IMR-90 (cell line): ENCODE measurements around the gene KRTAP21-2. TPM values are rescaled to one million over a fixed set of nuclear protein-coding genes. Genes with fewer than 3 reads are reported as not detected.

Experiments
- ATAC-seq: fragments of 200-7000 bp; cut with Tn5 transposase; 2 replicates; pipeline ENCODE4 v1.9.1; 2020; ENCODE audit warnings: low read depth, mild to moderate bottlenecking, moderate library complexity
- BruUV-seq: library from RNA; stranded (reverse); fragments of 400-500 nt; replicated peaks from 2 replicates; lab custom pipeline; 2021; lab: Mats Ljungman, UMichigan
- CTCF ChIA-PET: fragments of 300-600 bp; formaldehyde crosslinking; extraction: SDS; loops from one replicate; lab custom pipeline; 2021; ENCODE audit warnings: antibody characterized with exemption; lab: Yijun Ruan, JAX
- POLR2A ChIA-PET: fragments of 300-600 bp; sonication (Branson Sonifier 250); formaldehyde crosslinking; loops from one replicate; lab custom pipeline; 2022; ENCODE audit warnings: antibody characterized with exemption; ENCODE audit not compliant: unreplicated experiment; lab: Charles Lee
- DNase-seq: peaks from one replicate; pipeline ENCODE4 v3.0.0; 2013
- H2AFZ ChIP-seq: replicated peaks from 2 replicates; pipeline ENCODE3; 2013; ENCODE audit warnings: low read length, mild to moderate bottlenecking; ENCODE audit not compliant: poor library complexity
- H2AK5ac ChIP-seq: 2 replicates; pipeline ENCODE4 v1.6.1; 2013; ENCODE audit warnings: low read depth, low read length, inconsistent platforms
- H2AK9ac ChIP-seq: replicated peaks from 2 replicates; pipeline ENCODE3; 2013; ENCODE audit warnings: mild to moderate bottlenecking, low read depth, low read length, moderate library complexity; ENCODE audit not compliant: poor library complexity
- H2BK120ac ChIP-seq: 2 replicates; pipeline ENCODE4 v1.6.1; 2013; ENCODE audit warnings: low read depth, low read length, inconsistent platforms
- H2BK15ac ChIP-seq: 3 replicates; pipeline ENCODE4 v1.6.1; 2013; ENCODE audit warnings: low read depth, low read length, inconsistent platforms
- H2BK20ac ChIP-seq: 2 replicates; pipeline ENCODE4 v1.6.1; 2013; ENCODE audit warnings: low read depth, mild to moderate bottlenecking, inconsistent platforms, low read length, moderate library complexity
- H2BK5ac ChIP-seq: 2 replicates; pipeline ENCODE4 v1.6.1; 2013; ENCODE audit warnings: mild to moderate bottlenecking, low read depth, low read length, inconsistent platforms; ENCODE audit not compliant: poor library complexity, severe bottlenecking
- H3K14ac ChIP-seq: replicated peaks from 2 replicates; pipeline ENCODE4 v1.6.1; 2013; ENCODE audit warnings: low read depth, low read length, inconsistent platforms
- H3K18ac ChIP-seq: 2 replicates; pipeline ENCODE4 v1.6.1; 2013; ENCODE audit warnings: low read depth, low read length, control low read depth
- H3K23ac ChIP-seq: 2 replicates; pipeline ENCODE4 v1.6.1; 2013; ENCODE audit warnings: low read depth, low read length, inconsistent platforms
- H3K27ac ChIP-seq: 2 replicates; pipeline ENCODE4 v1.5.1; 2013; ENCODE audit warnings: mild to moderate bottlenecking, control low read depth, low read length; ENCODE audit not compliant: insufficient read depth
- H3K27me3 ChIP-seq: 2 replicates; pipeline ENCODE4 v1.6.1; 2013; ENCODE audit warnings: low read length; ENCODE audit not compliant: control insufficient read depth, insufficient read depth
- H3K36me3 ChIP-seq: 2 replicates; pipeline ENCODE4 v1.6.1; 2013; ENCODE audit warnings: low read length, mixed read lengths; ENCODE audit not compliant: control insufficient read depth, insufficient read depth
- H3K4ac ChIP-seq: 2 replicates; pipeline ENCODE4 v1.6.1; 2013; ENCODE audit warnings: low read depth, low read length, inconsistent platforms
- H3K4me1 ChIP-seq: 2 replicates; pipeline ENCODE4 v1.6.1; 2013; ENCODE audit warnings: low read length, mixed read lengths; ENCODE audit not compliant: control insufficient read depth, insufficient read depth
- H3K4me2 ChIP-seq: 2 replicates; pipeline ENCODE4 v1.6.1; 2013; ENCODE audit warnings: low read depth, mild to moderate bottlenecking, control low read depth, low read length, moderate library complexity
- H3K4me3 ChIP-seq: 2 replicates; pipeline ENCODE4 v1.5.1; 2013; ENCODE audit warnings: low read depth, mild to moderate bottlenecking, control low read depth, low read length, moderate library complexity; ENCODE audit not compliant: insufficient read depth
- H3K56ac ChIP-seq: 2 replicates; pipeline ENCODE4 v1.6.1; 2013; ENCODE audit warnings: low read length, inconsistent platforms; ENCODE audit not compliant: insufficient read depth; ENCODE audit errors: extremely low read depth
- H3K79me1 ChIP-seq, 2 experiments: 2 replicates each; pipeline ENCODE4 v1.6.1; 2013; ENCODE audit warnings: low read length in 2 of 2, inconsistent platforms in 1 of 2, low read depth in 1 of 2
- H3K9ac ChIP-seq: 2 replicates; pipeline ENCODE4 v1.6.1; 2013; ENCODE audit warnings: low read depth, low read length, control low read depth
- H3K9me1 ChIP-seq: 2 replicates; pipeline ENCODE4 v1.6.1; 2013; ENCODE audit warnings: low read length, inconsistent platforms; ENCODE audit not compliant: insufficient read depth
- H3K9me3 ChIP-seq: 2 replicates; pipeline ENCODE4 v1.6.1; 2013; ENCODE audit warnings: low read length; ENCODE audit not compliant: control insufficient read depth, insufficient read depth
- H4K20me1 ChIP-seq: 2 replicates; pipeline ENCODE4 v1.6.1; 2013; ENCODE audit warnings: low read length, inconsistent platforms; ENCODE audit not compliant: insufficient read depth
- H4K5ac ChIP-seq: 2 replicates; pipeline ENCODE4 v1.6.1; 2013; ENCODE audit warnings: mild to moderate bottlenecking, low read depth, low read length, control low read depth
- H4K8ac ChIP-seq, 2 experiments: 2 replicates each; pipeline ENCODE4 v1.6.1; 2013; ENCODE audit warnings: low read depth in 2 of 2, low read length in 2 of 2, control low read depth in 1 of 2, inconsistent platforms in 1 of 2
- H4K91ac ChIP-seq: 2 replicates; pipeline ENCODE4 v1.6.1; 2013; ENCODE audit warnings: low read depth, low read length, inconsistent platforms; ENCODE audit not compliant: insufficient read depth
- BHLHE40 ChIP-seq: fragments of 150-350 bp; IDR thresholded peaks from 2 replicates; pipeline ENCODE4 v1.6.1; 2016; ENCODE audit warnings: mild to moderate bottlenecking, low read depth, low read length
- CEBPB ChIP-seq: IDR thresholded peaks from 2 replicates; pipeline ENCODE4 v1.6.1; 2012; ENCODE audit warnings: low read depth, low read length, improper control_type of control experiment
- CHD1 ChIP-seq: IDR thresholded peaks from 2 replicates; pipeline ENCODE4 v1.6.1; 2012; ENCODE audit warnings: low read depth, low read length, improper control_type of control experiment
- FOS ChIP-seq: fragments of 150-350 bp; IDR thresholded peaks from 2 replicates; pipeline ENCODE4 v1.6.1; 2016; ENCODE audit warnings: low read depth, low read length
- MAFK ChIP-seq: IDR thresholded peaks from 2 replicates; pipeline ENCODE4 v1.6.1; 2012; ENCODE audit warnings: low read depth, low read length, improper control_type of control experiment
- MAZ ChIP-seq: IDR thresholded peaks from 2 replicates; pipeline ENCODE4 v1.6.1; 2012; ENCODE audit warnings: low read depth, mild to moderate bottlenecking, low read length, improper control_type of control experiment, moderate library complexity, borderline replicate concordance
- MXI1 ChIP-seq: IDR thresholded peaks from 2 replicates; pipeline ENCODE4 v1.6.1; 2012; ENCODE audit warnings: low read depth, mild to moderate bottlenecking, low read length, moderate library complexity, borderline replicate concordance
- POLR2A ChIP-seq: IDR thresholded peaks from 2 replicates; pipeline ENCODE4 v1.6.1; 2012; ENCODE audit warnings: mild to moderate bottlenecking, low read depth, low read length
- RCOR1 ChIP-seq: IDR thresholded peaks from 2 replicates; pipeline ENCODE4 v1.6.1; 2012; ENCODE audit warnings: mild to moderate bottlenecking, low read length, improper control_type of control experiment; ENCODE audit not compliant: insufficient replicate concordance
- SMC3 ChIP-seq: fragments of 150-350 bp; IDR thresholded peaks from 2 replicates; pipeline ENCODE4 v1.6.1; 2016; ENCODE audit warnings: low read depth, mild to moderate bottlenecking, antibody characterized with exemption, low read length, moderate library complexity
- WGBS, 2 experiments: methylation state at CpG; one replicate each; pipeline versions ENCODE4 v1.1.5 to v1.1.7; 2013; ENCODE audit warnings: missing lambda C conversion rate in 2 of 2; ENCODE audit not compliant: insufficient read length in 1 of 2; ENCODE audit errors: extremely low coverage in 2 of 2; 5-methylcytosine and 5-hydroxymethylcytosine counted together
- dilution Hi-C: fragments of 300-500 bp; cut with HindIII; formaldehyde crosslinking; loops from one replicate; pipeline ENCODE4 v1.14.3; 2018; ENCODE audit warnings: low sequenced_read_pairs; ENCODE audit not compliant: unreplicated experiment
- in situ Hi-C: fragments of 300-500 bp; cut with MboI; formaldehyde crosslinking; loops from 3 replicates; pipeline ENCODE4 v1.14.3; 2019; ENCODE audit warnings: low sequenced_read_pairs, inconsistent platforms, mixed read lengths
- intact Hi-C: fragments of 100-400 bp; cut with micrococcal nuclease; formaldehyde crosslinking; loops from 2 replicates; pipeline ENCODE4 v1.10.0; 2022
- polyA plus RNA-seq, 3 experiments: library from polyadenylated mRNA; depleted of rRNA; stranded (reverse); fragments of >200 nt; gene quantifications; 2 replicates each; pipeline ENCODE4 v1.2.3, GENCODE V29; 2012; ENCODE audit warnings: low replicate concordance in 1 of 3
- total RNA-seq: library from RNA; depleted of rRNA; stranded (reverse); fragments of >200 nt; gene quantifications from 2 replicates; pipeline ENCODE4 v1.2.3, GENCODE V29; 2012
- TF ChIP-seq, protein P1 (sequence below): fragments of 150-350 bp; IDR thresholded peaks from 2 replicates; pipeline ENCODE4 v1.6.1; 2016; ENCODE audit warnings: low read depth, mild to moderate bottlenecking, low read length, moderate library complexity, borderline replicate concordance

Gene KRTAP21-2
- total and polyA plus RNA-seq, 2 of the 4 experiments (the other 2 are of a cell fraction): not detected

GRCh38 chr21:30758306-30758705, 11.2 kb upstream of the KRTAP21-2 start:
- Histone ChIP-seq H3K79me1 (no peaks in the 10 kb centered on the region), H3K4ac (no peak overlapping the region), H4K8ac (no peak overlapping the region), H3K4me2 (no peak overlapping the region), H3K27ac (no peak overlapping the region), H2BK15ac (no peak overlapping the region), H3K9me1 (no peaks in the 10 kb centered on the region), H3K36me3 (no peaks in the 10 kb centered on the region), H4K20me1 (no peaks in the 10 kb centered on the region), H2BK5ac (no peak overlapping the region), H3K9me3 (peaks cover 8% of the 10 kb centered on the region), H3K56ac (no peak overlapping the region), H3K4me1 (no peaks in the 10 kb centered on the region), H3K18ac (no peak overlapping the region), H3K14ac (no peak overlapping the region), H2BK120ac (no peak overlapping the region), H2BK20ac (no peak overlapping the region), H3K23ac (no peak overlapping the region), H2AK9ac (no peak overlapping the region), H4K5ac (no peak overlapping the region), H2AK5ac (no peak overlapping the region), H3K9ac (no peak overlapping the region), H3K27me3 (no peaks in the 10 kb centered on the region), H4K91ac (no peak overlapping the region), H2AFZ (no peak overlapping the region), H3K4me3 (no peak overlapping the region)
- intact Hi-C loops: no loop called here
- no CpG with 5 or more reads among the region's 2 CpGs for WGBS, 2 experiments
- TF ChIP-seq, protein P1, sequence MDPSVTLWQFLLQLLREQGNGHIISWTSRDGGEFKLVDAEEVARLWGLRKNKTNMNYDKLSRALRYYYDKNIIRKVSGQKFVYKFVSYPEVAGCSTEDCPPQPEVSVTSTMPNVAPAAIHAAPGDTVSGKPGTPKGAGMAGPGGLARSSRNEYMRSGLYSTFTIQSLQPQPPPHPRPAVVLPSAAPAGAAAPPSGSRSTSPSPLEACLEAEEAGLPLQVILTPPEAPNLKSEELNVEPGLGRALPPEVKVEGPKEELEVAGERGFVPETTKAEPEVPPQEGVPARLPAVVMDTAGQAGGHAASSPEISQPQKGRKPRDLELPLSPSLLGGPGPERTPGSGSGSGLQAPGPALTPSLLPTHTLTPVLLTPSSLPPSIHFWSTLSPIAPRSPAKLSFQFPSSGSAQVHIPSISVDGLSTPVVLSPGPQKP: no peak
- TF ChIP-seq SMC3 (no peak), BHLHE40 (no peak), RCOR1 (no peak), MAFK (no peak), MXI1 (no peak), CEBPB (no peak), POLR2A (no peak), MAZ (no peak), CHD1 (no peak), FOS (no peak)
- in situ Hi-C loops: no loop called here
- POLR2A ChIA-PET: no interaction called here
- CTCF ChIA-PET: no interaction called here
- dilution Hi-C loops: no loop called here
- DNase-seq (no peak), ATAC-seq (no peak)
- no TSS peak for BruUV-seq
